HG03095 (cell line): ENCODE measurements around the gene GSTT4.
A peak's percentile ranks its signal among the peaks of the same experiment; 100 is the strongest.
"Not testable (repeated sequence)": the region's sequence is repeated elsewhere in the genome, so short reads cannot be mapped to it uniquely, and the experiment has no call there.

Source experiments
- ATAC-seq: cut with Tn5 transposase; IDR thresholded peaks from one replicate; pipeline ENCODE4 v1.9.1; 2021; ENCODE audit warnings: moderate library complexity; ENCODE audit not compliant: unreplicated experiment

Gene GSTT4

GRCh38 chr22:23989583-23990244, 15.5 kb downstream of the GSTT4 start:
- ATAC-seq = not testable (repeated sequence)

GRCh38 chr22:23986538-23987178, 18.6 kb downstream of the GSTT4 start:
- not testable (repeated sequence) for ATAC-seq

GRCh38 chr22:23986089-23986488, 19.2 kb downstream of the GSTT4 start:
- ATAC-seq = not testable (repeated sequence)

- no peak for ATAC-seq
These were observed 20.8 kb downstream of the GSTT4 start for GRCh38 chr22:23984430-23984829.

- ATAC-seq = not testable (repeated sequence)
These were observed 24.7 kb downstream of the GSTT4 start for GRCh38 chr22:23980567-23980966.

GRCh38 chr22:23979557-23980240, 25.6 kb downstream of the GSTT4 start, which contains the start of gene GSTT2:
GSTT2 (plus strand) TSS chr22:23980134.
- ATAC-seq = not testable (repeated sequence)

GRCh38 chr22:23977304-23977703, 27.9 kb downstream of the GSTT4 start:
- ATAC-seq = not testable (repeated sequence)

- ATAC-seq = peak; percentile 25
These were observed 30.4 kb downstream of the GSTT4 start for GRCh38 chr22:23974836-23975352.

- ATAC-seq = peak; percentile 73
These were observed 30.9 kb downstream of the GSTT4 start, which contains the start of gene DDT for GRCh38 chr22:23974345-23974744. DDT (minus strand) TSS chr22:23974441; CDS start chr22:23974414, 27 bp downstream.

GRCh38 chr22:23971927-23972326, 33.3 kb downstream of the GSTT4 start:
- not testable (repeated sequence) for ATAC-seq

GRCh38 chr22:23970816-23971486, 34.3 kb downstream of the GSTT4 start:
- ATAC-seq = no peak

GRCh38 chr22:23970201-23970641, 35.0 kb downstream of the GSTT4 start:
- no peak for ATAC-seq

- no peak for ATAC-seq
These were observed 36.2 kb downstream of the GSTT4 start for GRCh38 chr22:23969071-23969470.

- ATAC-seq = peak; percentile 82
These were observed 38.7 kb downstream of the GSTT4 start, which contains the start of gene DDTL for GRCh38 chr22:23966568-23966967. DDTL (plus strand) TSS chr22:23966888; CDS start chr22:23966915, 27 bp downstream.

GRCh38 chr22:23966094-23966493, 39.2 kb downstream of the GSTT4 start:
- ATAC-seq = peak; percentile 35

- ATAC-seq = not testable (repeated sequence)
These were observed 44.0 kb downstream of the GSTT4 start, which contains the start of gene GSTT2B for GRCh38 chr22:23961084-23961771. GSTT2B (minus strand) TSS chr22:23961195; CDS start chr22:23961131, 64 bp downstream.

- ATAC-seq = not testable (repeated sequence)
These were observed 48.9 kb downstream of the GSTT4 start for GRCh38 chr22:23956301-23956900.

- ATAC-seq = not testable (repeated sequence)
These were observed 49.4 kb downstream of the GSTT4 start for GRCh38 chr22:23955886-23956285.

- not testable (repeated sequence) for ATAC-seq
These were observed 50.3 kb downstream of the GSTT4 start for GRCh38 chr22:23954991-23955305.
